H9 (cell line): ENCODE data around the gene ETNK2. TPM values are rescaled to one million over a fixed set of nuclear protein-coding genes. Genes with fewer than 3 reads are reported as not detected.

Experiments
- DNase-seq: peaks from one replicate; pipeline ENCODE4 v3.0.0-alpha.2; 2017
- H2AFZ ChIP-seq: one replicate; pipeline ENCODE4 v1.6.1; 2013; ENCODE audit warnings: mild to moderate bottlenecking, low read length, control low read depth, moderate library complexity
- H2AK5ac ChIP-seq: 2 replicates; pipeline ENCODE4 v1.6.1; 2013; ENCODE audit warnings: low read length, control low read depth, mixed read lengths; ENCODE audit not compliant: insufficient read length
- H2BK120ac ChIP-seq: one replicate; pipeline ENCODE4 v1.6.1; 2013; ENCODE audit warnings: low read depth, mild to moderate bottlenecking, low read length, control low read depth, inconsistent platforms; ENCODE audit not compliant: poor library complexity, severe bottlenecking
- H2BK12ac ChIP-seq: 2 replicates; pipeline ENCODE4 v1.6.1; 2013; ENCODE audit warnings: low read length, control low read depth, mixed read lengths, low read depth; ENCODE audit not compliant: insufficient read length
- H2BK15ac ChIP-seq: 2 replicates; pipeline ENCODE4 v1.6.1; 2013; ENCODE audit warnings: low read depth, low read length, control low read depth
- H2BK20ac ChIP-seq: one replicate; pipeline ENCODE4 v1.6.1; 2013; ENCODE audit warnings: low read depth, mild to moderate bottlenecking, low read length, control low read depth, inconsistent platforms; ENCODE audit not compliant: poor library complexity, severe bottlenecking
- H2BK5ac ChIP-seq: 2 replicates; pipeline ENCODE4 v1.6.1; 2013; ENCODE audit warnings: low read length, control low read depth, mixed read lengths; ENCODE audit not compliant: insufficient read length
- H3K14ac ChIP-seq: 2 replicates; pipeline ENCODE4 v1.6.1; 2013; ENCODE audit warnings: low read length, control low read depth; ENCODE audit not compliant: insufficient read depth
- H3K18ac ChIP-seq: 2 replicates; pipeline ENCODE4 v1.6.1; 2013; ENCODE audit warnings: low read depth, mild to moderate bottlenecking, mixed read lengths, low read length, control low read depth; ENCODE audit not compliant: insufficient read length
- H3K23ac ChIP-seq: 2 replicates; pipeline ENCODE4 v1.6.1; 2013; ENCODE audit warnings: low read length, control low read depth, mixed read lengths, low read depth; ENCODE audit not compliant: insufficient read length
- H3K23me2 ChIP-seq: 2 replicates; pipeline ENCODE4 v1.6.1; 2013; ENCODE audit warnings: low read depth, mild to moderate bottlenecking, mixed read lengths, low read length, control low read depth; ENCODE audit not compliant: insufficient read length, poor library complexity, severe bottlenecking
- H3K27ac ChIP-seq: 2 replicates; pipeline ENCODE4 v1.5.1; 2013; ENCODE audit warnings: low read length, control low read depth, mixed read lengths, low read depth; ENCODE audit not compliant: insufficient read length
- H3K27me3 ChIP-seq: 2 replicates; pipeline ENCODE4 v1.6.1; 2013; ENCODE audit warnings: low read length, control low read depth, inconsistent platforms; ENCODE audit not compliant: insufficient read depth
- H3K4ac ChIP-seq: 2 replicates; pipeline ENCODE4 v1.6.1; 2013; ENCODE audit warnings: low read depth, mild to moderate bottlenecking, control low read depth, inconsistent platforms, low read length, moderate library complexity
- H3K4me1 ChIP-seq: 2 replicates; pipeline ENCODE4 v1.6.1; 2013; ENCODE audit warnings: low read length, control low read depth, inconsistent platforms; ENCODE audit not compliant: insufficient read depth
- H3K4me2 ChIP-seq: 2 replicates; pipeline ENCODE4 v1.6.1; 2013; ENCODE audit warnings: low read length, control low read depth, mixed read lengths; ENCODE audit not compliant: insufficient read length, insufficient read depth
- H3K56ac ChIP-seq: 2 replicates; pipeline ENCODE4 v1.6.1; 2013; ENCODE audit warnings: low read depth, mild to moderate bottlenecking, mixed read lengths, low read length, control low read depth; ENCODE audit not compliant: insufficient read length
- H3K79me1 ChIP-seq: 2 replicates; pipeline ENCODE4 v1.6.1; 2013; ENCODE audit warnings: low read depth, mild to moderate bottlenecking, moderate library complexity, low read length, control low read depth, inconsistent platforms; ENCODE audit not compliant: insufficient read depth, poor library complexity, severe bottlenecking
- H3K79me2 ChIP-seq: 2 replicates; pipeline ENCODE4 v1.6.1; 2013; ENCODE audit warnings: low read length, control low read depth, inconsistent platforms; ENCODE audit not compliant: insufficient read depth
- H3K9ac ChIP-seq: 2 replicates; pipeline ENCODE4 v1.6.1; 2013; ENCODE audit warnings: low read length, control low read depth, mixed read lengths; ENCODE audit not compliant: insufficient read length; ENCODE audit errors: extremely low read depth
- H3K9me3 ChIP-seq: one replicate; pipeline ENCODE4 v1.6.1; 2013; ENCODE audit warnings: low read depth, low read length, inconsistent platforms; ENCODE audit not compliant: control insufficient read depth
- H3T11ph ChIP-seq: one replicate; pipeline ENCODE4 v1.6.1; 2013; ENCODE audit warnings: mild to moderate bottlenecking, low read length, control low read depth, inconsistent platforms
- H4K20me1 ChIP-seq: one replicate; pipeline ENCODE4 v1.6.1; 2013; ENCODE audit not compliant: control insufficient read depth, insufficient read length, insufficient read depth
- H4K5ac ChIP-seq: 2 replicates; pipeline ENCODE4 v1.6.1; 2013; ENCODE audit warnings: low read depth, mild to moderate bottlenecking, mixed read lengths, low read length, control low read depth; ENCODE audit not compliant: insufficient read length
- H4K8ac ChIP-seq: replicated peaks from 2 replicates; pipeline ENCODE4 v1.6.1; 2013; ENCODE audit warnings: low read length, control low read depth, mixed read lengths, low read depth; ENCODE audit not compliant: insufficient read length
- H4K91ac ChIP-seq: 2 replicates; pipeline ENCODE4 v1.6.1; 2013; ENCODE audit warnings: low read depth, mild to moderate bottlenecking, moderate library complexity, mixed read lengths, low read length, control low read depth; ENCODE audit not compliant: insufficient read length
- H3K27ac Mint-ChIP-seq, 3 experiments: 2 replicates in 2 of 3; 3 replicates in 1 of 3; pipeline ENCODE4 v1.8.0; 2020 to 2021; ENCODE audit warnings: mixed read lengths in 3 of 3, mild to moderate bottlenecking in 1 of 3, moderate library complexity in 1 of 3
- H3K27me3 Mint-ChIP-seq: 2 replicates; pipeline ENCODE4 v1.8.0; 2021; ENCODE audit warnings: low read depth, mild to moderate bottlenecking, moderate library complexity, mixed read lengths
- H3K36me3 Mint-ChIP-seq, 3 experiments: 2 replicates in 2 of 3; 3 replicates in 1 of 3; pipeline ENCODE4 v1.8.0; 2020 to 2021; ENCODE audit warnings: low read depth in 3 of 3, mixed read lengths in 3 of 3; ENCODE audit not compliant: insufficient read depth in 1 of 3
- H3K4me1 Mint-ChIP-seq, 2 experiments: 2 replicates each; pipeline ENCODE4 v1.8.0; 2020; ENCODE audit warnings: mixed read lengths in 2 of 2
- H3K4me3 Mint-ChIP-seq, 2 experiments: 2 replicates in 1 of 2; 3 replicates in 1 of 2; pipeline ENCODE4 v1.8.0; 2020 to 2021; ENCODE audit warnings: mild to moderate bottlenecking in 2 of 2, mixed read lengths in 2 of 2, moderate library complexity in 1 of 2
- H3K9me3 Mint-ChIP-seq, 2 experiments: 2 replicates in 1 of 2; 3 replicates in 1 of 2; pipeline ENCODE4 v1.8.0; 2020; ENCODE audit warnings: mild to moderate bottlenecking in 2 of 2, mixed read lengths in 2 of 2, moderate library complexity in 1 of 2
- WGBS: extraction: QIAGEN DNeasy Blood & Tissue Kit; methylation state at CpG from one replicate; pipeline ENCODE4 v1.1.7; 2013; ENCODE audit warnings: missing lambda C conversion rate, low lambda C conversion rate, mixed read lengths; ENCODE audit not compliant: insufficient read length; ENCODE audit errors: extremely low coverage; 5-methylcytosine and 5-hydroxymethylcytosine counted together
- total RNA-seq: library from RNA; stranded (reverse); gene quantifications from 2 replicates; pipeline ENCODE4 v1.2.1, GENCODE V29; 2021
- TF ChIP-seq, protein P1 (sequence below): fragments of 200-600 bp; sonication (generic); conservative IDR thresholded peaks from 3 replicates; pipeline ENCODE4 v1.8.0; 2021; ENCODE audit warnings: antibody characterized with exemption, mild to moderate bottlenecking

Gene ETNK2
- total RNA-seq, 1 experiment from 2014 or later = 17.6 TPM

DNA sequence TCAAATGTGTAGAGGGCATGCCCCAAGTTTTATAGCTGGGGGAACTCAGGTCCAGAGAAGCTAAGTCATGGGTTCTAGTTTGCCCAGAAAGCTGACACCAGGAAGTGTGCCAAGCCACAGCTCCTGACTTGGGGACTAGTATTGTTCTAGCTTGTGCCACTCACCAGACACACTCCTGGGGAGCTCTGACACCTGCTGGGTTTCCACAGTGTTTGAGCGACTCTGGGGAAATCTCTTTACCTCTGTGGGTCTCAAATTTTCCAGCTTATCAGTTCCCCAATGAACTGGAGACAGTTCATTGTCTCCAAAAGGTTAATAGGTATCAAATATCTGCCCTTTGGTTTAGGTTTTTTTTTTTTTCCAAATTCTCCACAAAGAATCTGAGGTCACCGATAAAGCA, 40.2 kb upstream of the ETNK2 start:
- no peak overlapping the region for H2BK12ac ChIP-seq
- H2AK5ac ChIP-seq = no peak overlapping the region
- Mint-ChIP-seq H3K9me3 (peaks cover 0 to 5% of the 10 kb centered on the region in 2 experiments; a peak in 1 of 5 replicates), H3K4me1 (peaks cover 12 to 15% of the 10 kb centered on the region in 2 experiments), H3K27me3 (peaks cover 73% of the 10 kb centered on the region), H3K27ac (no peak overlapping the region), H3K4me3 (no peak overlapping the region), H3K36me3 (no peaks in the 10 kb centered on the region; a peak in 2 of 7 replicates)
- no peak overlapping the region for H4K8ac ChIP-seq
- no peak overlapping the region for H2BK20ac ChIP-seq
- H4K5ac ChIP-seq = no peak overlapping the region
- H3K27ac ChIP-seq = no peak overlapping the region
- DNase-seq = no peak
- no peak overlapping the region for H3T11ph ChIP-seq
- TF ChIP-seq, protein P1, sequence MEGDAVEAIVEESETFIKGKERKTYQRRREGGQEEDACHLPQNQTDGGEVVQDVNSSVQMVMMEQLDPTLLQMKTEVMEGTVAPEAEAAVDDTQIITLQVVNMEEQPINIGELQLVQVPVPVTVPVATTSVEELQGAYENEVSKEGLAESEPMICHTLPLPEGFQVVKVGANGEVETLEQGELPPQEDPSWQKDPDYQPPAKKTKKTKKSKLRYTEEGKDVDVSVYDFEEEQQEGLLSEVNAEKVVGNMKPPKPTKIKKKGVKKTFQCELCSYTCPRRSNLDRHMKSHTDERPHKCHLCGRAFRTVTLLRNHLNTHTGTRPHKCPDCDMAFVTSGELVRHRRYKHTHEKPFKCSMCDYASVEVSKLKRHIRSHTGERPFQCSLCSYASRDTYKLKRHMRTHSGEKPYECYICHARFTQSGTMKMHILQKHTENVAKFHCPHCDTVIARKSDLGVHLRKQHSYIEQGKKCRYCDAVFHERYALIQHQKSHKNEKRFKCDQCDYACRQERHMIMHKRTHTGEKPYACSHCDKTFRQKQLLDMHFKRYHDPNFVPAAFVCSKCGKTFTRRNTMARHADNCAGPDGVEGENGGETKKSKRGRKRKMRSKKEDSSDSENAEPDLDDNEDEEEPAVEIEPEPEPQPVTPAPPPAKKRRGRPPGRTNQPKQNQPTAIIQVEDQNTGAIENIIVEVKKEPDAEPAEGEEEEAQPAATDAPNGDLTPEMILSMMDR = no peak
- no peak overlapping the region for H3K4ac ChIP-seq
- H3K56ac ChIP-seq = no peak overlapping the region
- no peak overlapping the region for H2AFZ ChIP-seq
- no peaks in the 10 kb centered on the region for H3K79me1 ChIP-seq
- no peak overlapping the region for H3K14ac ChIP-seq
- H2BK5ac ChIP-seq = no peak overlapping the region
- no CpG with 5 or more reads among the region's 2 CpGs for WGBS
- H3K18ac ChIP-seq = no peak overlapping the region
- no peak overlapping the region for H3K23ac ChIP-seq
- H3K4me2 ChIP-seq = no peak overlapping the region
- no peaks in the 10 kb centered on the region for H3K4me1 ChIP-seq
- no peak overlapping the region for H2BK15ac ChIP-seq
- no peaks in the 10 kb centered on the region for H4K20me1 ChIP-seq
- no peaks in the 10 kb centered on the region for H3K9me3 ChIP-seq
- H3K9ac ChIP-seq = no peak overlapping the region
- no peaks in the 10 kb centered on the region for H3K79me2 ChIP-seq
- H3K23me2 ChIP-seq = no peaks in the 10 kb centered on the region
- H2BK120ac ChIP-seq = no peak overlapping the region
- H3K27me3 ChIP-seq = peaks cover 2% of the 10 kb centered on the region; the same call in 1 of the 2 replicates
- no peak overlapping the region for H4K91ac ChIP-seq
